Smooth muscle cell (in vitro differentiated cells): ENCODE data around the gene TFCP2. TPM values are rescaled to one million over a fixed set of nuclear protein-coding genes. Genes with fewer than 3 reads are reported as not detected.

Experiments used
- DNase-seq: peaks from one replicate; lab custom pipeline; 2025; ENCODE audit not compliant: unreplicated experiment; lab: John Stamatoyannopoulos, UW
- H2AFZ ChIP-seq: fragments of 200-600 bp; sonication (generic); 2 replicates; pipeline ENCODE4 v1.6.0; 2016; ENCODE audit warnings: antibody characterized with exemption, low read depth, mild to moderate bottlenecking
- H3F3A ChIP-seq: fragments of 200-600 bp; sonication (generic); 2 replicates; pipeline ENCODE4 v1.6.0; 2017; ENCODE audit warnings: antibody characterized with exemption, low read depth
- H3K27ac ChIP-seq: fragments of 200-600 bp; sonication (generic); 2 replicates; pipeline ENCODE4 v1.5.1; 2016; ENCODE audit warnings: low read depth, mild to moderate bottlenecking
- H3K27me3 ChIP-seq: fragments of 200-600 bp; sonication (generic); 2 replicates; pipeline ENCODE4 v1.6.1; 2016; ENCODE audit warnings: low read depth, mild to moderate bottlenecking
- H3K36me3 ChIP-seq: fragments of 200-600 bp; sonication (generic); 2 replicates; pipeline ENCODE4 v1.5.1; 2016; ENCODE audit warnings: low read depth
- H3K4me1 ChIP-seq: fragments of 200-600 bp; sonication (generic); 2 replicates; pipeline ENCODE4 v1.5.1; 2016; ENCODE audit warnings: low read depth
- H3K4me2 ChIP-seq: fragments of 200-600 bp; sonication (generic); 2 replicates; pipeline ENCODE4 v1.6.0; 2016; ENCODE audit warnings: mild to moderate bottlenecking
- H3K4me3 ChIP-seq: fragments of 200-600 bp; sonication (generic); 2 replicates; pipeline ENCODE4 v1.5.1; 2016; ENCODE audit warnings: mild to moderate bottlenecking
- H3K79me2 ChIP-seq: fragments of 200-600 bp; sonication (generic); 2 replicates; pipeline ENCODE4 v1.6.0; 2016; ENCODE audit warnings: low read depth, mild to moderate bottlenecking
- H3K9ac ChIP-seq: fragments of 200-600 bp; sonication (generic); 2 replicates; pipeline ENCODE4 v1.6.0; 2016; ENCODE audit warnings: low read depth
- H3K9me3 ChIP-seq: fragments of 200-600 bp; sonication (generic); replicated peaks from 2 replicates; pipeline ENCODE4 v1.5.1; 2016; ENCODE audit warnings: low read depth
- H4K20me1 ChIP-seq: fragments of 200-600 bp; sonication (generic); 2 replicates; pipeline ENCODE4 v1.6.0; 2016; ENCODE audit warnings: low read depth
- WGBS: methylation state at CpG from one replicate; pipeline ENCODE4 v1.1.7; 2016; ENCODE audit warnings: low lambda C conversion rate; 5-methylcytosine and 5-hydroxymethylcytosine counted together
- polyA plus RNA-seq: library from polyadenylated mRNA; unstranded; fragments of >200 nt; fragmentation: Nextera tagmentation; extraction: Ambion mirVana; gene quantifications from 2 replicates; pipeline ENCODE4 v1.2.1, GENCODE V29; 2016
- total RNA-seq: library from RNA; depleted of rRNA; stranded (reverse); fragments of >200 nt; gene quantifications from 2 replicates; pipeline ENCODE4 v1.2.3, GENCODE V29; 2014
- TF ChIP-seq, protein P1 (sequence below): fragments of 200-600 bp; sonication (generic); IDR thresholded peaks from 2 replicates; pipeline ENCODE4 v1.5.1; 2017; ENCODE audit warnings: borderline replicate concordance, mild to moderate bottlenecking, antibody characterized with exemption; ENCODE audit not compliant: insufficient read depth, poor library complexity, severe bottlenecking

TFCP2 gene
- total and polyA plus RNA-seq, 2 experiments from 2014 or later, result 12.4 to 16.2 TPM

DNA sequence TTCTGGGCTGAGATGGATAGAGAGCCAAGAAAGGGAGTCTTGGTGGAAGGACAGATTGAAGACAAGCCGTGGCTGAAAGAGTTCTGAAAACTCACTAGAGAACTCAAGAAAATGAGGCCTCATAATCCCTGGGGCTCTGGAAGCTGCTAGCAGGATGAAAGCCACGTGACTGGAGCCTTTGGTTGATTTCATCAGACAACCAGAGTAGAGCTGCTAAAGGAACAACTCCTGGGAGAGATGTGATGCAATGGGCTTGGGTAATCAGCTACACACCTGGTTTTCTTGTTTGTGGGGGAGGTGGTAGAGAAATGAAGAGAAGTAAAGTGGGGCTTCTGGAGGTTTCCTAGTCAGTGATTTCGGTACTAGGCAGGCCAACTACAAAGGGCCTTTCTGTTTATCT lies 102.9 kb downstream of the TFCP2 start:
- no peak overlapping the region for H3K4me3 ChIP-seq
- peaks cover 23% of the 10 kb centered on the region for H3K79me2 ChIP-seq
- peaks cover 10% of the 10 kb centered on the region for H3K36me3 ChIP-seq
- peaks cover 15% of the 10 kb centered on the region for H4K20me1 ChIP-seq
- peaks cover 21% of the 10 kb centered on the region for H3F3A ChIP-seq
- 33% methylated on average over 3 of the region's 3 CpGs for WGBS
- no peak overlapping the region for H2AFZ ChIP-seq
- no peaks in the 10 kb centered on the region for H3K27me3 ChIP-seq
- no peaks in the 10 kb centered on the region for H3K4me1 ChIP-seq
- peak overlapping the region; percentile 20 for H3K9ac ChIP-seq
- no peak for DNase-seq
- H3K4me2 ChIP-seq, result peak overlapping the region; percentile 42
- no peaks in the 10 kb centered on the region for H3K9me3 ChIP-seq
- H3K27ac ChIP-seq, result peak overlapping the region; percentile 76
- TF ChIP-seq, protein P1, sequence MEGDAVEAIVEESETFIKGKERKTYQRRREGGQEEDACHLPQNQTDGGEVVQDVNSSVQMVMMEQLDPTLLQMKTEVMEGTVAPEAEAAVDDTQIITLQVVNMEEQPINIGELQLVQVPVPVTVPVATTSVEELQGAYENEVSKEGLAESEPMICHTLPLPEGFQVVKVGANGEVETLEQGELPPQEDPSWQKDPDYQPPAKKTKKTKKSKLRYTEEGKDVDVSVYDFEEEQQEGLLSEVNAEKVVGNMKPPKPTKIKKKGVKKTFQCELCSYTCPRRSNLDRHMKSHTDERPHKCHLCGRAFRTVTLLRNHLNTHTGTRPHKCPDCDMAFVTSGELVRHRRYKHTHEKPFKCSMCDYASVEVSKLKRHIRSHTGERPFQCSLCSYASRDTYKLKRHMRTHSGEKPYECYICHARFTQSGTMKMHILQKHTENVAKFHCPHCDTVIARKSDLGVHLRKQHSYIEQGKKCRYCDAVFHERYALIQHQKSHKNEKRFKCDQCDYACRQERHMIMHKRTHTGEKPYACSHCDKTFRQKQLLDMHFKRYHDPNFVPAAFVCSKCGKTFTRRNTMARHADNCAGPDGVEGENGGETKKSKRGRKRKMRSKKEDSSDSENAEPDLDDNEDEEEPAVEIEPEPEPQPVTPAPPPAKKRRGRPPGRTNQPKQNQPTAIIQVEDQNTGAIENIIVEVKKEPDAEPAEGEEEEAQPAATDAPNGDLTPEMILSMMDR, result no peak

GRCh38 chr12:51067771-51068170 lies 105.2 kb downstream of the TFCP2 start:
- Histone ChIP-seq H3K9me3 (no peaks in the 10 kb centered on the region), H3F3A (peaks cover 21% of the 10 kb centered on the region), H3K27ac (no peak overlapping the region), H3K4me3 (no peak overlapping the region), H3K36me3 (peaks cover 10% of the 10 kb centered on the region), H3K27me3 (no peaks in the 10 kb centered on the region), H4K20me1 (peaks cover 4% of the 10 kb centered on the region), H2AFZ (no peak overlapping the region), H3K4me1 (no peaks in the 10 kb centered on the region), H3K79me2 (peaks cover 8% of the 10 kb centered on the region), H3K4me2 (no peak overlapping the region), H3K9ac (no peak overlapping the region)
- WGBS, result 76% methylated on average over 7 of the region's 7 CpGs
- DNase-seq, result no peak
- TF ChIP-seq, protein P1, result no peak

GRCh38 chr12:51067229-51067628 lies 105.7 kb downstream of the TFCP2 start:
- no peak for DNase-seq
- Histone ChIP-seq H3K36me3 (peaks cover 10% of the 10 kb centered on the region), H4K20me1 (peaks cover 4% of the 10 kb centered on the region), H3K9ac (no peak overlapping the region), H3K4me2 (no peak overlapping the region), H3F3A (peaks cover 23% of the 10 kb centered on the region), H3K27me3 (no peaks in the 10 kb centered on the region), H3K4me1 (no peaks in the 10 kb centered on the region), H3K9me3 (no peaks in the 10 kb centered on the region), H3K27ac (no peak overlapping the region), H3K4me3 (no peak overlapping the region), H3K79me2 (peaks cover 6% of the 10 kb centered on the region), H2AFZ (no peak overlapping the region)
- WGBS, result 91% methylated on average over 4 of the region's 4 CpGs
- TF ChIP-seq, protein P1, result no peak

- DNase-seq, result no peak
- H3K4me2 ChIP-seq, result no peak overlapping the region
- no peaks in the 10 kb centered on the region for H3K27me3 ChIP-seq
- no peaks in the 10 kb centered on the region for H3K4me1 ChIP-seq
- H3K27ac ChIP-seq, result no peak overlapping the region
- no peaks in the 10 kb centered on the region for H3K9me3 ChIP-seq
- no peak overlapping the region for H3K4me3 ChIP-seq
- H3K36me3 ChIP-seq, result peaks cover 10% of the 10 kb centered on the region
- H3F3A ChIP-seq, result peaks cover 28% of the 10 kb centered on the region
- TF ChIP-seq, protein P1, result no peak
- no peak overlapping the region for H2AFZ ChIP-seq
- no peak overlapping the region for H3K9ac ChIP-seq
- 93% methylated on average over 5 of the region's 5 CpGs for WGBS
- peaks cover 6% of the 10 kb centered on the region for H3K79me2 ChIP-seq
- peaks cover 4% of the 10 kb centered on the region for H4K20me1 ChIP-seq
Observed at GRCh38 chr12:51065530-51065929, 107.4 kb downstream of the TFCP2 start.
